ENCODE results near the gene TAS2R19. TPM values are rescaled to one million over a fixed set of nuclear protein-coding genes. Genes with fewer than 3 reads are reported as not detected.
"Not testable (repeated sequence)": the region's sequence is repeated elsewhere in the genome, so short reads cannot be mapped to it uniquely, and the experiment has no call there.

Gene TAS2R19
- total RNA-seq, 2 experiments from 2014 or later = 2.9 to 3.2 TPM

DNA sequence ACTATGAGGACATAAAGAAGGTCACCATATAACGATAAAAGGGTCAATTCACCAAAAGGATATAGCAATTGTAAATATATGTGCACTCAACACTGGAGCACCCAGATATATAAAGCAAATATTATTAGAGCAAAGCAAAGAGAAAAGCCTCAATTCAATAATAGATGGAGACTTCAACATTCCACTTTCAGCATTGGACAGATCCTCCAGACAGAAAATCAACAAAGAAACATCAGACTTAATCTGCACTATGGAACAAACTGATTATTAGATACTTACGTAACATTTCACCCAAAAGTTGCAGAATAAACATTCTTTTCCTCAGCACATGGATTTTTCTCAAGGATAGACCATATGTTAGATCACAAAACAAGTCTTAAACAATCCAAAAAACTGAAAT lies 18.9 kb upstream of the TAS2R19 start:
- BruUV-seq (replicated peaks); H3K36me3 ChIP-seq (ENCODE audit: insufficient read depth, low read length); CTCF ChIA-PET (ENCODE audit: unreplicated experiment); H3K9me2 ChIP-seq (ENCODE audit: insufficient read depth, low read length); H3K27ac ChIP-seq (ENCODE audit: low read depth, low read length, poor library complexity, severe bottlenecking); intact Hi-C loops (cut with micrococcal nuclease; ENCODE audit: unreplicated experiment); H3K4me2 ChIP-seq (ENCODE audit: low read length); H3K4me1 ChIP-seq (ENCODE audit: insufficient read depth, low read length, poor library complexity, severe bottlenecking); H4K20me1 ChIP-seq (ENCODE audit: insufficient read depth, low read length); DNase-seq (ENCODE audit: low spot score); H3K79me2 ChIP-seq (ENCODE audit: insufficient read depth, low read depth, low read length); H2AFZ ChIP-seq (ENCODE audit: low read length); H3K4me3 ChIP-seq (ENCODE audit: low read depth, low read length, poor library complexity, severe bottlenecking); POLR2A ChIA-PET; H3K9me3 ChIP-seq (ENCODE audit: low read length): not testable (repeated sequence)

DNA sequence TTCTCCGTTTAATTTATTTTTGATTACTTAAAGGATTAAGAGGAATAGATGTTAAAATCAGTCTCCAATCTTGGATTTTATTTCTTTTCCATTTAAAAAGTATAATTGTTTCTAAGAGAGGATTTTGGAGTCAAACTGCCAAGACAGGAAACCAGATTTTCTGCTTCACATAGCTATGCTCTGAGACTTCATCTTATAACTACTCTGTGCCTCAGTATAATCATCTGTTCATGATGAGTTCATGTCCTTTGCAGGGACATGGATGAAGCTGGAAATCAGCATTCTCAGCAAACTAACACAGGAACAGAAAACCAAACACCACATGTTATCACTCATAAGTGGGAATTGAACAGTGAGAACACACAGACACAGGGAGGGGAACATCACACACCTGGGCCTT lies 17.7 kb upstream of the TAS2R19 start:
- Histone ChIP-seq H3K4me3 (ENCODE audit: low read depth, low read length, poor library complexity, severe bottlenecking) (no peak overlapping the region), H2AFZ (ENCODE audit: low read length) (no peak overlapping the region), H3K4me1 (ENCODE audit: insufficient read depth, low read length, poor library complexity, severe bottlenecking) (no peaks in the 10 kb centered on the region), H3K4me2 (ENCODE audit: low read length) (no peak overlapping the region), H4K20me1 (ENCODE audit: insufficient read depth, low read length) (no peaks in the 10 kb centered on the region), H3K9me3 (ENCODE audit: low read length) (no peaks in the 10 kb centered on the region), H3K27ac (ENCODE audit: low read depth, low read length, poor library complexity, severe bottlenecking) (no peak overlapping the region), H3K36me3 (ENCODE audit: insufficient read depth, low read length) (no peaks in the 10 kb centered on the region), H3K79me2 (ENCODE audit: insufficient read depth, low read depth, low read length) (no peaks in the 10 kb centered on the region), H3K9me2 (ENCODE audit: insufficient read depth, low read length) (no peaks in the 10 kb centered on the region)
- TF ChIP-seq CTCF (conservative IDR thresholded peaks at IDR 0.05; ENCODE audit: low read length) = no peak
- TF ChIP-seq EZH2phosphoT487 (IDR thresholded peaks at IDR 0.05; ENCODE audit: borderline replicate concordance, low read depth, low read length) = no peak
- CTCF ChIA-PET (ENCODE audit: unreplicated experiment) = no interaction called here
- no TSS peak for BruUV-seq (replicated peaks)
- DNase-seq (ENCODE audit: low spot score) = no peak
- intact Hi-C loops (cut with micrococcal nuclease; ENCODE audit: unreplicated experiment) = no loop called here
- POLR2A ChIA-PET = interaction anchor here (1.2 kb wide), 1 partner anchor 8 kb away, joined by 3 read pairs; no protein-coding TSS in a partner anchor

- no peaks in the 10 kb centered on the region for H3K4me1 ChIP-seq (ENCODE audit: insufficient read depth, low read length, poor library complexity, severe bottlenecking)
- intact Hi-C loops (cut with micrococcal nuclease; ENCODE audit: unreplicated experiment) = loop anchor here (1.0 kb wide), 1 partner anchor 26 kb away; no protein-coding TSS in a partner anchor
- no peaks in the 10 kb centered on the region for H3K79me2 ChIP-seq (ENCODE audit: insufficient read depth, low read depth, low read length)
- no peak overlapping the region for H2AFZ ChIP-seq (ENCODE audit: low read length)
- no peak overlapping the region for H3K4me3 ChIP-seq (ENCODE audit: low read depth, low read length, poor library complexity, severe bottlenecking)
- H3K9me2 ChIP-seq (ENCODE audit: insufficient read depth, low read length) = no peaks in the 10 kb centered on the region
- BruUV-seq (replicated peaks) = no TSS peak
- no peak for TF ChIP-seq EZH2phosphoT487 (IDR thresholded peaks at IDR 0.05; ENCODE audit: borderline replicate concordance, low read depth, low read length)
- no peak for TF ChIP-seq CTCF (conservative IDR thresholded peaks at IDR 0.05; ENCODE audit: low read length)
- ChIA-PET POLR2A (interaction anchor here (1.2 kb wide), 1 partner anchor 9 kb away, joined by 3 read pairs; no protein-coding TSS in a partner anchor), CTCF (ENCODE audit: unreplicated experiment) (no interaction called here)
- no peak for DNase-seq (ENCODE audit: low spot score)
- no peaks in the 10 kb centered on the region for H3K36me3 ChIP-seq (ENCODE audit: insufficient read depth, low read length)
- no peak overlapping the region for H3K4me2 ChIP-seq (ENCODE audit: low read length)
- no peak overlapping the region for H3K27ac ChIP-seq (ENCODE audit: low read depth, low read length, poor library complexity, severe bottlenecking)
- no peaks in the 10 kb centered on the region for H4K20me1 ChIP-seq (ENCODE audit: insufficient read depth, low read length)
- H3K9me3 ChIP-seq (ENCODE audit: low read length) = no peaks in the 10 kb centered on the region
These were observed 16.8 kb upstream of the TAS2R19 start for GRCh38 chr12:11039171-11039570.

DNA sequence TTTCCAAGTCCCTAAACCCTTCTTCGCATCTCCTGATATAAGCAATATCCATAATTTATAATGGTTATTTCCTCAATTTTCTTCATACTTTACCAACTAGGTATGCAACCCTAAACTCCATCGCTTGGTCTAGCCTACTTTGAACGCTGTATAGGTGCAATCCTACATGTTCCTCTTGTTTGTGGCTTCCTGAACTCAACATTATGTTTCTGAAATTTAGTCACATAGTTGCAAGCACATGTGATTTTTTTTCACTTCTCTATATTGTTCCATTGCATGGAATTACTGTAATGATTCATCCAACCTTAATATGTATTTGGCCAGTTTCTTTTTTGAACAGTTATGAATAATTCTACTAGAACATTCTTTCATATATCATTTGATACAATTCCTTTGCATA lies 11.5 kb upstream of the TAS2R19 start:
- H3K9me2 ChIP-seq (ENCODE audit: insufficient read depth, low read length); DNase-seq (ENCODE audit: low spot score); H3K79me2 ChIP-seq (ENCODE audit: insufficient read depth, low read depth, low read length); POLR2A ChIA-PET; H3K4me1 ChIP-seq (ENCODE audit: insufficient read depth, low read length, poor library complexity, severe bottlenecking); H3K4me2 ChIP-seq (ENCODE audit: low read length); CTCF ChIA-PET (ENCODE audit: unreplicated experiment); H3K36me3 ChIP-seq (ENCODE audit: insufficient read depth, low read length); H4K20me1 ChIP-seq (ENCODE audit: insufficient read depth, low read length); H2AFZ ChIP-seq (ENCODE audit: low read length); H3K4me3 ChIP-seq (ENCODE audit: low read depth, low read length, poor library complexity, severe bottlenecking); H3K9me3 ChIP-seq (ENCODE audit: low read length); H3K27ac ChIP-seq (ENCODE audit: low read depth, low read length, poor library complexity, severe bottlenecking); intact Hi-C loops (cut with micrococcal nuclease; ENCODE audit: unreplicated experiment); BruUV-seq (replicated peaks): not testable (repeated sequence)
